Head of caudate nucleus (tissue), 42 donors: ENCODE data around the gene TNK1.
A peak's percentile ranks its signal among the peaks of the same experiment; 100 is the strongest.
"Not testable (repeated sequence)": the region's sequence is repeated elsewhere in the genome, so short reads cannot be mapped to it uniquely, and the experiment has no call there.

Experiments used
- DNase-seq, 42 donors: peaks; one replicate each; pipeline versions ENCODE4 v3.0.0 to v3.0.0-alpha.2; 2020 to 2021; ENCODE audit warnings: mixed read lengths in 7 of 42
- intact Hi-C: fragments of 100-400 bp; cut with DNase I; formaldehyde crosslinking; loops from one replicate; pipeline ENCODE4 v1.15.0; 2022

The TNK1 gene

DNA sequence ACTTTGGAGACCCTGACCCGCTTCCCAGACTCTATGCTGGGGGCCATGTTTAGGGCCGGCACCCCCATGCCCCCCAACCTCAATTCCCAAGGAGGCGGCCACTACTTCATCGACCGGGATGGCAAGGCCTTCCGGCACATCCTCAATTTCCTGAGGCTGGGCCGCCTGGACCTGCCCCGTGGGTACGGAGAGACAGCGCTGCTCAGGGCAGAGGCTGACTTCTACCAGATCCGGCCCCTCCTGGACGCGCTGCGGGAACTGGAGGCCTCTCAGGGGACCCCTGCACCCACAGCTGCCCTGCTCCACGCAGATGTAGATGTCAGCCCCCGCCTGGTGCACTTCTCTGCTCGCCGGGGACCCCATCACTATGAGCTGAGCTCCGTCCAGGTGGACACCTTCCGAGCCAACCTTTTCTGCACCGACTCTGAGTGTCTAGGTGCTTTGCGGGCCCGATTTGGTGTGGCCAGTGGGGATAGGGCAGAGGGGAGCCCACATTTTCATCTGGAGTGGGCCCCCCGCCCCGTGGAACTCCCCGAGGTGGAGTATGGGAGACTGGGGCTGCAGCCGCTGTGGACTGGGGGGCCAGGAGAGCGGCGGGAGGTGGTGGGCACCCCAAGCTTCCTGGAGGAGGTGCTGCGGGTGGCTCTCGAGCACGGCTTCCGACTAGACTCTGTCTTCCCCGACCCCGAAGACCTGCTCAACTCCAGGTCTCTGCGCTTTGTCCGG, 27.8 kb upstream of the TNK1 start:
- peak in 1 of 42 donors; percentile 3 for DNase-seq
- intact Hi-C loops = loop anchor here (5.0 to 10.0 kb wide), 4 partner anchors 39 to 222 kb away; partner anchors contain the start of genes CD68, FGF11, PLSCR3 and TMEM102

DNA sequence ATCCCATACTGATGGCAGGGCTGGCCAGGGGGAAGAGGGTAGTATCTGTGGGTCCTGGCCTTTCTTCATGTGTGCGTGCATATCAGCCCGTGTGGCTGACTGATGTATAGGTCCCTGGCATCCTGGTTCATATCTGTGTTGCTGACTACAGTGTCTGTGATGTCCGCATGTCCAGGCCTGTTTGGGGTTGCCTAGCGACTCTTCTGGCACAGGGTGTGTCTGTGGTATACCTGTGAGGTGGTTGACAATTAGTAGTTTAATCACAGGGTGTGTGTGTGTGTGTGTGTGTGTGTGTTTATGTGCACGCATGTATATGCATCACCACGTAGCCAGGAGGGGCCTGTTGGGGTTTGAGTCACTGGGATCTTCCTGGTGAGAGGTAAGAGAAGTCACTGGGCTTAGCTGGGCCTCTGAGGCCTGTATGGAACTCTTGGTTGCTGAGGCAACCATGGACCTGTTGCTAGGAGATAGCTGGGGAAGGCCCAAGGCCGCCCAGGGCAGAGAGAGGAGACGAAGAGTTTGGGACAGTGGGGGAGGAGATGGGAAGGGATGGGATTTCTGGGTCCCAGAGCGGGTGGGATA, 26.5 kb upstream of the TNK1 start:
- DNase-seq = peak in 5 of 42 donors; percentile 3 to 37 (median 30)
- intact Hi-C loops = loop anchor here (5.0 to 10.0 kb wide), 4 partner anchors 38 to 220 kb away; partner anchors contain the start of genes CD68, FGF11, PLSCR3 and TMEM102

GRCh38 chr17:7355053-7355452, 25.8 kb upstream of the TNK1 start, which contains the start of gene TMEM95:
TMEM95 (plus strand) TSS chr17:7355156; CDS start chr17:7355205, 49 bp downstream.
- DNase-seq = peak; percentile 36 to 90 (median 77)
- intact Hi-C loops = loop anchor here (10.0 kb wide), 2 partner anchors 80 to 220 kb away; partner anchors contain the start of genes CD68, FGF11 and TMEM102

DNA sequence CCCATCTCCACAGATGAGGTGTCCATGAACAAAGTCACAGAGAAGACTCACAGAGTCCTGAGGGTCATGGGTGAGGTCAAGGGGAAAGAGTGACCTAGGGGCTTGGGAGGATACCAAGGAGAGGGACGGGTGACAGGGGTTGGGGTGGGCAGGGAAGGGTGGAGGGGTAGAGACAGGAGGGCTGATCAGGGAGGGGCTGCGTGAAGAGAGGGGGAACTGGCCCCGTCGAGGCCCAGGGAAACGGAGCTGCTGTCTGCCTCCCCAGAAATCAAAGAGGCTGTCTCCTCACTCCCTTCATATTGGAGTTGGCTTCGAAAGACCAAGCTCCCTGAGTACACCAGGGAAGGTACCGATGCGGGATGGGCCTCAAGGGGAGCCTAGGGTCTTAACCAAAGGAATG, 25.3 kb upstream of the TNK1 start:
- DNase-seq = no peak
- intact Hi-C loops = loop anchor here (10.0 kb wide), 2 partner anchors 79 to 219 kb away; partner anchors contain the start of genes CD68, FGF11 and TMEM102

DNA sequence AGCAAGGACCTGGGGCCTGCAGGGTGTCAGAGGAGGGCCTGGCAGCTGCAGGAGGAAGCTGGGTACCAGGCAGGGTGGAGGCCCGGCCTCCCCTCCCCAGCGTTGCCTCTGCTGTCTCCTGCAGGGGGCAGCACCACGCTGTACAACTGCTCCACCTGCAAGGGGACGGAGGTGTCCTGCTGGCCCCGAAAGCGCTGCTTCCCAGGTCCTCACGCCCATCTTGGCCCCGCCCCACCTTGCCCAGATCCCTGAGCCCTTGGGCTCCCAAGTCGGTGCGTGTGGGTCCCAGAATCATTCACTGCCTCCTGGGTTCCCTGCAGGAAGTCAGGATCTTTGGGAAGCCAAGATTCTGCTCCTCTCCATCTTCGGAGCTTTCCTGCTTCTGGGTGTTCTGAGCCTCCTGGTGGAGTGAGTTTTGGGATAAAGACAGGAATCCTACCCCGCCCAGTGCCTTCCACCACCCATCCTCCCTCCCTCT, 24.8 kb upstream of the TNK1 start:
- intact Hi-C loops = loop anchor here (10.0 kb wide), 2 partner anchors 79 to 219 kb away; partner anchors contain the start of genes CD68, FGF11 and TMEM102
- peak; percentile 61 to 91 (median 80) for DNase-seq

DNA sequence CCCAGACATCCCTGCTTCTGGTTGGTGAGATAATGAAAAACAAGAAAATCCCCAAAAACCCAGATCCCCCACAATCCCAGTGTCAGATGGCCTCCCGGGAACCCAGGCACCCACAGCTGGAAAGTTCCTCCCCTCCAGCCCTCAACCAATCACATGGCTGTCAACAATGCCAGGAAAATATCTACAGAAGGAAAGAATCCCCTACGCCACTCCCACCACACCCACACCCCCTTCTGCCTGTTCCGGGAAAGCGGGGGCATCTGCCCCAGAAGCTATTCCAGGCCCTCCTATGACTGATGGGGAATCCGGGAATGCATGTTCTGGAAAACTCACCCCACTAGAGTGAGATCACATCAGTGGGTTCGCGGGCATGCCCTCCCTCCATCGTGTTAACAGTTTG, 24.1 kb upstream of the TNK1 start:
- DNase-seq = peak in 34 of 42 donors; percentile 22 to 81 (median 57)
- intact Hi-C loops = loop anchor here (10.0 kb wide), 2 partner anchors 78 to 218 kb away; partner anchors contain the start of genes CD68, FGF11 and TMEM102

- intact Hi-C loops = loop anchor here (10.0 kb wide), 2 partner anchors 77 to 217 kb away; partner anchors contain the start of genes CD68, FGF11 and TMEM102
Measured at GRCh38 chr17:7357381-7357780, 23.5 kb upstream of the TNK1 start.

GRCh38 chr17:7361906-7362305, 19.0 kb upstream of the TNK1 start:
- no peak for DNase-seq
- intact Hi-C loops = no loop called here

More at GRCh38 chr17:7357381-7357780, 23.5 kb upstream of the TNK1 start:
- no peak for DNase-seq

- intact Hi-C loops = no loop called here
- no peak for DNase-seq
Measured at GRCh38 chr17:7363311-7363710, 17.6 kb upstream of the TNK1 start.

- intact Hi-C loops, DNase-seq: not testable (repeated sequence)
Measured at GRCh38 chr17:7365963-7366362, 14.9 kb upstream of the TNK1 start.

GRCh38 chr17:7367083-7367482, 13.8 kb upstream of the TNK1 start:
- DNase-seq = no peak
- intact Hi-C loops = no loop called here

DNA sequence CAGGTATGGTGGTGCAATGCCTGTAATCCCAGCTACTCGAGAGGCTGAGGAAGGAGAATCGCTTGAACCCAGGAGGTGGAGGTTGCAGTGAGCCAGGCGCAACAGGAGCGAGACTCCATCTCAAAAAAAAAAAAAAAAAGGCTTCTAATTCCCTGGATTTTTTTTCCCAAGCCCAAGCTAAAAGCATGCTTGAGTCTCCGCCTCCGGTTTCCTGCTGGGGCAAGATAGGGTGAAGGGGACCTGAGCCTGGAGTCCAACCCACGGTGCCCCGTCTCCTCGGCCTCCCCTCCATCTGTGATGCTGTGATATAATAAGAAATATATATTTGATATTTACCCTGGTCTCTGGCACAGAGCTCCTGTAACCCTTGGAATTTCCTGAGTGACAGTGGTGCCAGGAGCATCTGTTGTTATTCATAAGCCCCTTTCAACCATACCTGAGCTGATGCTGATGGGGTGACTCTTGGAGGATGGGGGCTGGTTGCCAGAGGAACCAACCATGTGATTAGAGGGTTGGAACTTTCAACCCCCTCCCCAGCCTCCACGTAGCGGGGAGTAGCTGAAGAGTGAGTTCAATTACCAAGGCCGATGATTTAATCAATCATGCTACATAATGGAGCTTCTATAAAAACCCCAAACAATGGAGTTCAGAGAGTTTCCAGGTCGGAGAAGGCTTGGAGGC, 12.8 kb upstream of the TNK1 start:
- DNase-seq = peak in 14 of 42 donors; percentile 18 to 68 (median 48)
- intact Hi-C loops = no loop called here

GRCh38 chr17:7368599-7368994, 12.3 kb upstream of the TNK1 start:
- intact Hi-C loops, DNase-seq: not testable (repeated sequence)

GRCh38 chr17:7369825-7370224, 11.1 kb upstream of the TNK1 start:
- intact Hi-C loops = no loop called here
- no peak for DNase-seq

- intact Hi-C loops = no loop called here
- no peak for DNase-seq
Measured at GRCh38 chr17:7370853-7371252, 10.0 kb upstream of the TNK1 start.

GRCh38 chr17:7374353-7374752, 6.5 kb upstream of the TNK1 start:
- no peak for DNase-seq
- intact Hi-C loops = no loop called here

- no peak for DNase-seq
- intact Hi-C loops = no loop called here
Measured at GRCh38 chr17:7379134-7379533, 1.8 kb upstream of the TNK1 start.

DNA sequence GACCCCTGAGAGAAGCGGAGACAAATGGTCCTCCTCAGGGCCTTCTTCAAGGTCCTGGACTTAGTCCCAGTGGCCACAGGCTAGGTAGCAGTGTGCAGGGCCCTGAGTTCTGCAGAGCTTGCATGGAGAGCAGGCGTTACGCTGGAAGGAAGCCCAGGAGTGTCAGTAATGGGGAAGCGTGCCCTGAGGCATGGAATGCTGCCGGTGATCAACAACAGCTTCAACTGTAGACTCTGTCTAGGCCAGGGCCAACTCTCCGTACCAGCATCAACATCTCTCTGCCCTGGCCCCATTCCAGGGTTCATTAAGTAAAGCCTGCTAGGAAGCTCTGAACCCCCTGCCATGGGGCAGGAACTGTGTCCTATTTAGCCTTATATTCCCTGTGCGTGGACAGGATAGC, 568 bp upstream of the TNK1 start:
- intact Hi-C loops = no loop called here
- DNase-seq = peak in 4 of 42 donors; percentile 8 to 37 (median 28)

DNA sequence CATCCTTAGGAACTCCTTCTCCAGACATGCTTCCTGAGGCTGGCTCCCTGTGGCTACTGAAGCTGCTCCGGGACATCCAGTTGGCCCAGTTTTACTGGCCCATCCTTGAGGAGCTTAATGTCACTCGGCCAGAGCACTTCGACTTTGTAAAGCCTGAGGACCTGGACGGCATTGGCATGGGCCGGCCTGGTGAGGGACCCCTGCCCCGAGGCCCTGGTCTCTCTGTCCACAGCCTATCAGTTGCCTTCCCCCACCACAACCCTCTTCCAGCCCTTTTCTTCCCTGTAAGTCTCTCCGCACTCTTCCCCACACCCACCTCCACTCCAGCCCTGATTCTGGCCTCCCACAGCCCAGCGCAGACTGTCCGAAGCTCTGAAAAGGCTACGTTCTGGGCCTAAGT, 2.0 kb downstream of the TNK1 start:
- DNase-seq = no peak
- intact Hi-C loops = no loop called here
